IPS DF 6.9 (cell line): ENCODE data around the gene ARG1.
"Not testable (repeated sequence)": the region's sequence is repeated elsewhere in the genome, so short reads cannot be mapped to it uniquely, and the experiment has no call there.

Source experiments
- DNase-seq: peaks from one replicate; pipeline ENCODE4 v3.0.0-alpha.2; 2013; ENCODE audit warnings: low read depth, low spot score
- H3K27ac ChIP-seq: one replicate; pipeline ENCODE4 v1.5.1; 2013; ENCODE audit warnings: low read length, control low read depth
- H3K27me3 ChIP-seq: 2 replicates; pipeline ENCODE4 v1.6.1; 2013; ENCODE audit warnings: mild to moderate bottlenecking, low read length; ENCODE audit not compliant: control insufficient read depth, insufficient read depth
- H3K36me3 ChIP-seq: 2 replicates; pipeline ENCODE4 v1.6.1; 2013; ENCODE audit warnings: low read length; ENCODE audit not compliant: control insufficient read depth, insufficient read depth
- H3K4me1 ChIP-seq: 2 replicates; pipeline ENCODE4 v1.6.1; 2013; ENCODE audit warnings: low read length; ENCODE audit not compliant: control insufficient read depth, insufficient read depth
- H3K4me3 ChIP-seq: 2 replicates; pipeline ENCODE4 v1.5.1; 2013; ENCODE audit warnings: mild to moderate bottlenecking, low read length
- H3K9me3 ChIP-seq: 2 replicates; pipeline ENCODE4 v1.6.1; 2013; ENCODE audit warnings: low read length, inconsistent platforms; ENCODE audit not compliant: control insufficient read depth, insufficient read depth
- WGBS: extraction: QIAGEN DNeasy Blood & Tissue Kit; methylation state at CpG from one replicate; pipeline ENCODE4 v1.1.7; 2013; ENCODE audit warnings: mixed read lengths, missing lambda C conversion rate; ENCODE audit not compliant: insufficient read length, insufficient coverage; 5-methylcytosine and 5-hydroxymethylcytosine counted together

The ARG1 gene

DNA sequence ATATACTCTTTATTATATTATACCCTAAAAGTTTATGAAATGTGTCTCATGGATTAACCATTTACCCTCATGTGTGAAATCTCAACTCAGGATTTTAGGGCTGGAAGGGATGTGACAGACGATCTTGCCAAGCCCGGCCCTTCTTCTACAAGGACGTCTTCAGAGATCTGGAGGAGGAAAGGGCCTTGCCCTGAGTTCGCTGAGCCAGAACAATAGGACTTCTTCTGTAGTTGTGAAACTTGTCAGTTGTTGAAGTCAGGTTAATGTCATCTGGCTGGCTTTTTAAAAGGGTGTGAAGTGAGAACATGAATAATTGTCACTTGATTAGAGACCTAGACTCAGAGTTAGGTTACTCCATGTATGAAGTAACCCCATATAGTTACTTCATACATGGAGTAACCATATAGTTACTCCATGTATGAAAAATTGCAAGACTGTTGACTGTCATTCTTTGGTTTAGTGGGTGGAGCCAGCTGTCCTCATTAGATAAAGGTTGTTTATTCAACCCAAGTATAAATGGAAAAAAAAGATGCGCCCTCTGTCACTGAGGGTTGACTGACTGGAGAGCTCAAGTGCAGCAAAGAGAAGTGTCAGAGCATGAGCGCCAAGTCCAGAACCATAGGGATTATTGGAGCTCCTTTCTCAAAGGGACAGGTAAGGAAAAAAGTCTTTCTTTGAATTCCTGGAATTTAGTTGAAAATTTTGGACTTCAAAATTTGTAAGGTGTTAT is at the start of gene ARG1:
ARG1 (plus strand) TSS at position 541 of the 730 bp plus-strand sequence; CDS start at position 598, 57 bp downstream.
- no CpG with 5 or more reads among the region's 6 CpGs for WGBS
- H3K4me1 ChIP-seq, result peaks cover 2% of the 10 kb centered on the region; the same call in 1 of the 2 replicates

DNA sequence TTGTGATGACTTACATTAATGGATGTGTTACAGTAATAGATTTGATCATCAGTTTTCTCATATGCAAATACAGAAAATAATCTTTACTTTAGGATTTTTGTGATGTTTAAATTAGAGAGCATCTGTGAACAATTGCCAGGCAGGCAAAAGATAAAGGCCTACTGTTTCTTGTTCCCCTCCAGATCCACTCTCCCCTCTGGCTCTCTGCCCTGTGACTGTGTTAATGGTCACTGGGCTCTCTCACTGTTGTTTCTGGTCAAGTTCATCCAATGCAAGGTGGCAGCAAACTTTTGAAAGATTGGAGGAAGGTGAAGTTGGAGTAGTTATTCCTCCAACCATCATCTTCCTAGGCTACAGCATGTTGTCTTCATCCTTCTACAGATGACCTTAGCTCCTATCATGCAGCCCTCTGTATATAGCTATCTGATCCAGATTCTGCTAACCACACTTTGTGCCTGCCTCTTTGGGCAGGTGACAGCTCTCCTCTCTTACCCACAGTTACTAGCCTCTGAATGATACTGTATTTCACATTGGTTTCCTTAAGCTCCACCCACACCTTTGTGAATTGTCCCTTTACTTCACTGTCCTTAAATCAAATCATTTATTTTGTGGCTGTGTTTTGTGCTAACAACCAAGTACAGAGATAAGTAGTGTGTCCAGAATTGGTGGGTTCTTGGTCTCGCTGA is 48.9 kb upstream of the ARG1 start:
- Histone ChIP-seq H3K4me1 (no peaks in the 10 kb centered on the region), H3K9me3 (no peaks in the 10 kb centered on the region), H3K36me3 (no peaks in the 10 kb centered on the region), H3K27ac (no peak overlapping the region), H3K4me3 (no peak overlapping the region), H3K27me3 (no peaks in the 10 kb centered on the region)
- no CpG with 5 or more reads among the region's 1 CpG for WGBS
- no peak for DNase-seq

More for the DNA sequence above, at the start of gene ARG1:
- Histone ChIP-seq H3K36me3 (no peaks in the 10 kb centered on the region), H3K27ac (no peak within 1 kb of the TSS), H3K27me3 (no peaks in the 10 kb centered on the region), H3K4me3 (no peak within 1 kb of the TSS), H3K9me3 (no peaks in the 10 kb centered on the region)
- no peak for DNase-seq

DNA sequence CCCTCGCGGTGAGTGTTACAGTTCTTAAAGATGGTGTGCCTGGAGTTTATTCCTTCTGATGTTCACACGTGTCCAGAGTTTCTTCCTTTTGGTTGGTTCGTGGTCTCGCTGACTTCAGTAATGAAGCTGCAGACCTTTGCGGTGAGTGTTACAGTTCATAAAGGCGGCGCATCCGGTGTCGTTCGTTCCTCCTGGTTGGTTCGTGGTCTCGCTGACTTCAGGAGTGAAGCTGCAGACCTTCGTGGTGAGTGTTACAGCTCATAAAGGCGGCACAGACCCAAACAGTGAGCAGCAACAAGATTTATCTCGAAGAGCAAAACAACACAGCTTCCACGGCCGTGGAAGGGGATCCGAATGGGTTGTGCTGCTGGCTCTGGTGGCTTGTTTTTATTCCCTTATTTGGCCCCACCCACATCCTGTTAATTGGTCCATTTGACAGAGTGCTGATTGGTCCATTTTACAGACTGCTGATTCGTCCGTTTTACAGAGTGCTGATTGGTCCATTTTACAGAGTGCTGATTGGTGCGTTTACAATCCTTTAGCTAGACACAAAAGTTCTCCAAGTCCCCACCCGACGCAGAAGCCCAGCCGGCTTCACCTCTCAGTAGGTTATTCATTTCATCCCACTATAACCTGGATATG is 48.2 kb upstream of the ARG1 start:
- DNase-seq, result no peak
- Histone ChIP-seq H3K27me3 (no peaks in the 10 kb centered on the region), H3K4me1 (no peaks in the 10 kb centered on the region), H3K36me3 (no peaks in the 10 kb centered on the region), H3K27ac (no peak overlapping the region), H3K9me3 (no peaks in the 10 kb centered on the region), H3K4me3 (no peak overlapping the region)
- WGBS, result no CpG with 5 or more reads among the region's 25 CpGs

- not testable (repeated sequence) for H3K4me3 ChIP-seq, H3K27me3 ChIP-seq, H3K27ac ChIP-seq, H3K36me3 ChIP-seq, H3K9me3 ChIP-seq, H3K4me1 ChIP-seq, DNase-seq
- WGBS, result no CpG with 5 or more reads among the region's 5 CpGs
Observed at GRCh38 chr6:131530936-131531335, 42.1 kb upstream of the ARG1 start.

DNA sequence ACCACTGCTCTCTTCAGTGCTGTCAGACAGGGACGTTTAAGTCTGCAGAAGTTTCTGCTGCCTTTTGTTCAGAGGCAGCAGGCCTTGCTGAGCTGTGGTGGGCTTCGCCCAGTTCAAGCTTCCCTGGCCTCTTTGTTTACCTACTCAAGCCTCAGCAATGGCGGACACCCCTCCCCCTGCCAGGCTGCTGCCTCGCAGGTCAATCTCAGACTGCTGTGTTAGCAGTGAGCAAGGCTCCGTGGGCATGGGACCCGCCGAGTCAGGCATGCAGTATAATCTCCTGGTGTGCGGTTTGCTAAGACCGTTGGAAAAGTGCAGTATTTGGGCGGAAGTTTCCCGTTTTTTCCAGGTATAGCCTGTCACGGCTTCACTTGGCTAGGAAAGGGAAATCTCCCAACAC is 41.3 kb upstream of the ARG1 start:
- no CpG with 5 or more reads among the region's 12 CpGs for WGBS
- H3K9me3 ChIP-seq, H3K36me3 ChIP-seq, H3K4me1 ChIP-seq, H3K27ac ChIP-seq, H3K27me3 ChIP-seq, H3K4me3 ChIP-seq, DNase-seq: not testable (repeated sequence)

DNA sequence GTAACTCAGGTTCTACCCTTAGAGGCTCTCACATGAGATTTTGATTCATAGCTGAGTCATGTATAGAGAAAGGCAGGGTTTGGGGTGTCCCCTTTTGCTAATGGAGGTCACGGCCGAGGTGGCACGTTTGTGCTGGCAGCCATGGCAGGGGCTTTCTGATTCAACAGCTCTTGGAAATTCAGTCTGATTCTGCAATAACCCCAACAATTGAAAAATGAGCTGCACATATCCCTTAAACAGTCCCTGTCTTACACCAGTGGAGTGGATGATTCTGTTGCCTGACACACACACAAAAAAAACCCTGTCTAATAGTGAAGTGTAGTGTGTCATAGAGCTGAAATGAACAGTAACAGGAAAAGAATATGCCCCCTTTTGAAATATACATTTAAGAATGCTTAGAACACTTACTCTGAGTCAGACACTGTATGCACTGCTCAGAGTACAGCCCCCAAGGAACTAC is 40.4 kb upstream of the ARG1 start:
- WGBS, result no CpG with 5 or more reads among the region's 3 CpGs
- Histone ChIP-seq H3K36me3 (no peaks in the 10 kb centered on the region), H3K27me3 (no peaks in the 10 kb centered on the region), H3K4me1 (no peaks in the 10 kb centered on the region), H3K4me3 (no peak overlapping the region), H3K27ac (no peak overlapping the region), H3K9me3 (no peaks in the 10 kb centered on the region)
- no peak for DNase-seq

GRCh38 chr6:131538615-131539014 is 34.4 kb upstream of the ARG1 start:
- not testable (repeated sequence) for H3K4me3 ChIP-seq, H3K4me1 ChIP-seq, H3K27ac ChIP-seq, H3K9me3 ChIP-seq, DNase-seq, H3K36me3 ChIP-seq, H3K27me3 ChIP-seq
- no CpG with 5 or more reads among the region's 4 CpGs for WGBS

- Histone ChIP-seq H3K36me3 (no peaks in the 10 kb centered on the region), H3K27me3 (no peaks in the 10 kb centered on the region), H3K4me3 (no peak overlapping the region), H3K4me1 (no peaks in the 10 kb centered on the region), H3K9me3 (no peaks in the 10 kb centered on the region), H3K27ac (no peak overlapping the region)
- no peak for DNase-seq
- whole genome bisulfite sequencing, result no CpG with 5 or more reads among the region's 2 CpGs
Observed at GRCh38 chr6:131545317-131545716, 27.7 kb upstream of the ARG1 start.

GRCh38 chr6:131547488-131547887 is 25.5 kb upstream of the ARG1 start:
- no peaks in the 10 kb centered on the region for H3K27me3 ChIP-seq
- no peaks in the 10 kb centered on the region for H3K9me3 ChIP-seq
- no peaks in the 10 kb centered on the region for H3K4me1 ChIP-seq
- H3K36me3 ChIP-seq, result no peaks in the 10 kb centered on the region
- no peak for DNase-seq
- H3K4me3 ChIP-seq, result no peak overlapping the region
- WGBS, result no CpG with 5 or more reads among the region's 6 CpGs
- H3K27ac ChIP-seq, result no peak overlapping the region

DNA sequence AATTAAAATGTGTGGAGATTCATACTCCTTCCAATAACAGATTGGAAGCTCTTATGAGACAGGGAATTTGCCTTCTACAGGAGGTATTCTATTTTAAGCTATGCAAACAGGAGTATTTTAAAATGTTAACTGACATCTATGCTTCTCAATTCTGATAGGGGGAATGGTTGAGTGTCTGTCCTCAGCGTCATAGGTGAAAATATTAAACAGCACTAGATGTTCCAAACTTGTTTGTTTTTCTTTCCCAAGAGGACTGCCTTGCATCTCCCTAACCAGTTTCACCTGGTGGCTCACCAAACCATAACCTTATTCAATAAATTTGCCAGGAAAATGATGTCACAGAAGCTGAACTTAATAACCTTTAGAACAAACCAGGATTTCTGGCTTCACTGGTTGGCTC is 24.6 kb upstream of the ARG1 start:
- Histone ChIP-seq H3K27ac (no peak overlapping the region), H3K4me1 (no peaks in the 10 kb centered on the region), H3K4me3 (no peak overlapping the region), H3K9me3 (no peaks in the 10 kb centered on the region), H3K36me3 (no peaks in the 10 kb centered on the region), H3K27me3 (no peaks in the 10 kb centered on the region)
- DNase-seq, result no peak
- WGBS, result no CpG with 5 or more reads among the region's 1 CpG
